Renal cortical epithelial cell (primary cell): ENCODE results near the gene WDR64. TPM values are rescaled to one million over a fixed set of nuclear protein-coding genes. Genes with fewer than 3 reads are reported as not detected.
A peak's percentile ranks its signal among the peaks of the same experiment; 100 is the strongest.
"Not testable (repeated sequence)": the region's sequence is repeated elsewhere in the genome, so short reads cannot be mapped to it uniquely, and the experiment has no call there.

Experiments used
- DNase-seq: peaks from one replicate; pipeline ENCODE4 v3.0.0-alpha.2; 2011; ENCODE audit warnings: low read depth
- total RNA-seq: library from RNA; depleted of rRNA; stranded (reverse); fragments of >200 nt; gene quantifications from 2 replicates; pipeline ENCODE4 v1.2.3, GENCODE V29; 2014

The WDR64 gene
- total RNA-seq, 1 donor from 2014 or later, result 0.35 TPM

DNA sequence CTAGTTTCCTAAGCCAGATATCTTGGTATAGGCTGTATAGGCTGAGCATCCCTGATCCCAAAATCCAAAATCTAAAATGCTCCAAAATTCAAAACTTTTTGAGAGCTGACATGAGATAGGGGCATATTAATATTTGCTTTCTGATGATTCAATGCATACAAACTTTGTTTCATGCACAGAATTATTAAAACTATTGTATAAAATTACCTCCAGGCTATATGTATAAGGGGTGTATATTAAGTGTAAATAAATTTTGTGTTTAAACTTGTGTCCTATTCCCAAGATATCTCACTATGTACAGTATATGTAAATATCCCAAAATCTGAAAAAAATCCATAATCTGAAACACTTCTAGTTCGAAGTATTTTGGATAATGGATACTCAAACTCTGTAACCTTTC is 2.6 kb downstream of the WDR64 start:
- no peak for DNase-seq

- DNase-seq, result peak; percentile 6
Observed at GRCh38 chr1:241658081-241658793, 6.2 kb downstream of the WDR64 start.

DNA sequence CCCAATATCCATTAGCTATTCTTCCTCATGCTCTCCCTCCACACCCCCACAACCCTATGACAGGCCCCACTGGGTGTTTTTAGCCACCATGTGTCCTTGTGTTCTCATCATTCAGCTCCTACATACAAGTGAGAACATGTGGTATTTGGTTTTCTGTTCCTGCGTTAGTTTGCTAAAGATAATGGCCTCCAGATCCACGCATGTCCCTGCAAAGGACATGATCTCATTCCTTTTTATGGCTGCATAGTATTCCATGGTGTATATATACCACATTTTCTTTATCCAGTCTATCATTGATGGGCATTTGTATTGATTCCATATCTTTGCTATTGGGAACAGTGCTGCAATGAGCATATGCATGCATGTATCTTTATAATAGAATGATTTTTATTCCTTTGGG is 6.9 kb downstream of the WDR64 start:
- DNase-seq, result not testable (repeated sequence)

- DNase-seq, result no peak
Observed at GRCh38 chr1:241660424-241660972, 8.4 kb downstream of the WDR64 start.

- DNase-seq, result no peak
Observed at GRCh38 chr1:241666419-241666818, 14.3 kb downstream of the WDR64 start.

DNA sequence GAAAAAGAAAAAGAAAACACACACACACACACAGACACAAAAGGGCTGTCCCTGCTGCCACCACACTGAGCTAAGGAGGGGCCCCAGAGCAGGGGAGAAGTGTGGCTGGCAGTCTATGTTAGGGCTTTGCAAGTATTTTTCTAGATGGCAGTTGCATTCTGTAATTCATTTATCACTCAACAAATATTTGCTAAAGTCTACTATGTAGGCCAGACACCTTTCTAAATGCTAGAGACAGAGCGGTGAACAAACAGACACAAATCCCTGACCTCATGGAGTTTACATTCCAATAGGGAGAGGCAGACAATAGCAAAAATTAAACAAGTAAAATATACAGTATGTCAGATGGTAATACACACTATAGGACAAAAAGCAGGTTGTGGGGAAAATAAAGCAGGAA is 20.2 kb downstream of the WDR64 start:
- no peak for DNase-seq

DNA sequence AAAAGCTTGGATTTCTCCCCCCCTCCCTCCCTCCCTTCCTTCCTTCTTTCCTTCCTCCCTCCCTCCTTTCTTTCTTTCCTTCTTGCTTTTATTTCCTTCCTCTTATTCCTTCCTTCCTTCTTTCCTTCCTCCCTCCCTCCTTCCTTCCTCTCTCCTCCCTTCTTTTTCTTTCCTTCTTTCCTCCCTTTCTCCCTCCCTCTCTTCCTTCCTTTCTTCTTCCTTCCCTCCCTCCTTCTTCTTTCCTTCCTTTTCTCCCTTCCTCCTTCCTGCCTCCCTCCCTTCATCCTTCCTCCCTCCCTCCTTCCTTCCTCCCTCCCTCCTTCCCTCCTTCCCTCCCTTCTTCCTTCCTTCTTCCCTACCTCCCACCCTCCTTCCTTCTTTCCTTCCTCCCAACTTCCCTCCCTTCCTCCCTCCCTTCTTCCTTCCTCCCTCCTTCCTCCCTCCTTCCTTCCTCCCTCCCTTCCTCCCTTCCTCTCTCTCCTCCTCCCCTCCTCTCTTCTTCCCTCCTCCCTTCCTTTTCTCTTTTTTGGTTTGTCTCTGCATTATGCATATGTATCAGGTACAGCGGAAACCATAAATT is 22.8 kb downstream of the WDR64 start:
- DNase-seq, result no peak

DNA sequence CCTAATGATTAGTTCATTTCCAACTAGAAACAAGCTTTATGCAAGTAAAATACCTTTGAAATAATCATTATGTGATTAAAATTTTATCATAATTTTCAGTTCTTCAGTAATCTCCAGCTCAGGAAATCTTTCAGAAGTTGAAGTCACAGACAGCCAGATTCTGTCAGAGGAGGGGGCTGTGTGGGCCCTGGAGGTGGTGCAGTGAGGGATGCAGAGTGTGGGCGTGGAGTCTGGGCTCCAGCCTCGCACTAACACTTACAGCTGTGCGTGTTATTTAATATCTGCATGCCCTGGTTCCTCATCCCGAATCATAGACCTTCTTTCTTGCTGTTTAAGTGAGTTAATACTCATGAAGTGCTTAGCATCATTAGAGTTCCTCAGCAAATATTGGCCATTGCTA is 23.9 kb downstream of the WDR64 start:
- no peak for DNase-seq

GRCh38 chr1:241677201-241677600 is 25.1 kb downstream of the WDR64 start:
- DNase-seq, result no peak

DNA sequence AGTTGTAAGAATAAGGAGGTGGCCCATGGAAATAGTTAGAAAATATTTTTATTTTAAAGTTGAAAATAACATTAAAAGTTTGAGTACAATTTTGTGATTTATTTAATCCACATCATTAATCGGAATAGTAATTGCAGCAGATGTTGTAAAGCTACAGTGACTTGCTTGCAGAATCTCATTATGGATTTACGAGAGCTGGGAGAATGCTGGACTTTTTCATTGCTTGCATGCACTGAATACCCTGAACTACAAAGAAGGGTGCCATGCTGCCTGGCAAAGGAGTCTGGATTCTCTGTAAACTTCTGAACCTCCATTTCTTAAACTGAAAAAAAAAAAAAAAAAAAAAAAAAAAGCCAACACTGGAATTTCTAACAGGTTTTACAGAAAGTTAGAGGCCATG is 26.5 kb downstream of the WDR64 start:
- DNase-seq, result no peak

- DNase-seq, result no peak
Observed at GRCh38 chr1:241679404-241679803, 27.3 kb downstream of the WDR64 start.

GRCh38 chr1:241679961-241680360 is 27.9 kb downstream of the WDR64 start:
- DNase-seq, result no peak

- DNase-seq, result not testable (repeated sequence)
Observed at GRCh38 chr1:241681861-241682448, 29.9 kb downstream of the WDR64 start.

DNA sequence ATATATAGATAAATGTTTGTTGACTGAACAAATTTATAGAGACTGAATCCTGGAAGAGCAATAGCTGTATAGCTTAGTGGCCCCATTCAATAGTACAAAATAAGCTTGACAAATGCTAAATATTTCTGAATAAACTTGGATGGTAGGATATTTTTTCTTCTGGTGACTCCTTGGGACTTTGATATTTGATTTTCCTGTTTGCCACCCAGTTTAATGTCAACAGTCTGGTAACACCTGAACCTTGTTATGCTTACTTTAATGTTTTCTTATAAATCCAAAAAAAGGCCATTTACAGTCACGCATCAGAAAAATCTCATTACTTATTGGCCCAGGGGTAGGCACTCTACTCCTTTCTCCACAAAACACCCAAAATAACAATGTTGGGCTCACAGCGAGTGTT is 30.8 kb downstream of the WDR64 start:
- DNase-seq, result no peak

- DNase-seq, result no peak
Observed at GRCh38 chr1:241684108-241684507, 32.0 kb downstream of the WDR64 start.

- DNase-seq, result peak; percentile 86
Observed at GRCh38 chr1:241688940-241689368, 36.9 kb downstream of the WDR64 start.

- DNase-seq, result no peak
Observed at GRCh38 chr1:241695246-241696171, 43.4 kb downstream of the WDR64 start.

DNA sequence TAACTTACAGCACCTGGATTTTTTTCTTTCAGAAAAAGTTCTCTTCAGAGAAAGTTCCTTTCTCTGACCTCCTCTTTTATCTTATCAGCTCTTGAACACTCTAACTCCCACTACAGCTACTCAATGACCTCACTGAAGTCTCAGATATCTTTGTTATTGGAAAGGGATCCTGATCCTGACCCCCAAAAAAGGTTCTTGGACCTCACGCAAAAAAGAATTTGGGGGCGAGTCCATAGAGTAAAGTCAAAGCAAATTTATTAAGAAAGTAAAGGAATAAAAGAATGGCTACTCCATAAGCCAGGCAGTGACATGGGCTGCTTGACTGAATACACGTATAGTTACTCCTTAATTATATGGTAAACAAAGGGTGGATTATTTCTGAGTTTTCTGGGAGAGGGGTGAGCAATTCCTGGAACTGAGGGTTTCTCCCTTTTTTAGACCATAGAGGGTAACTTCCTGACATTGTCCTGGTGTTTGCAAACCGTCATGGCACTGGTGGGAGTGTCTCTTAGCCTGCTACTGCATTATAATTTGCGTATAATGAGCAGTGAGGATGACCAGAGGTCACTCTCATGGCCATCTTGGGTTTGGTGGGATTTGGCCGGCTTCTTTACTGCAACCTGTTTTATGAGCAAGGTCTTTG is 44.2 kb downstream of the WDR64 start:
- no peak for DNase-seq

GRCh38 chr1:241696815-241697639 is 44.9 kb downstream of the WDR64 start:
- DNase-seq, result no peak

GRCh38 chr1:241697640-241698018 is 45.5 kb downstream of the WDR64 start:
- no peak for DNase-seq

DNA sequence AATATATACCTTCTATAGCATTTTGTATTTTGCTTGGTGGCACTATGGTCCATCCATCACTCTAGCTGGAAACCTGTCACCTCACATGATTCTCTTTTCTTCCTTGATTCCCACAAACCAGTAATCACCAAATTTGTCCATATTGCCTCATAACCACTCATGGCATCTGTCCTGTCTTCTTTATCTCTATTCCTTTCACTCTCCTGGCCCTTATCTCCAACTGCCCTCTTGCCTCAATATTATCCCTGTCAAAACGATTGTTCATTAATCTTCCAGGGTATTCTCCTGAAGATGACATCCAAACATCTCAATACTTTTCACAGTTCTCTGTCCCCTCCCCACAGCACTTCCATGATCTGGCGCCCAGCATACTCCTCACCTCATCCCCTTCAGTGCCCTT is 46.1 kb downstream of the WDR64 start:
- DNase-seq, result no peak
